Fibroblast of skin of right biceps (primary cell): Measurements from ENCODE around the gene DACT2.
A peak's percentile ranks its signal among the peaks of the same experiment; 100 is the strongest.
"Not testable (repeated sequence)": the region's sequence is repeated elsewhere in the genome, so short reads cannot be mapped to it uniquely, and the experiment has no call there.

Experiments used
- DNase-seq: peaks from one replicate; pipeline ENCODE4 v3.0.0-alpha.2; 2013

DACT2 gene

GRCh38 chr6:168320634-168321033 lies 1.1 kb upstream of the DACT2 start:
- no peak for DNase-seq

DNA sequence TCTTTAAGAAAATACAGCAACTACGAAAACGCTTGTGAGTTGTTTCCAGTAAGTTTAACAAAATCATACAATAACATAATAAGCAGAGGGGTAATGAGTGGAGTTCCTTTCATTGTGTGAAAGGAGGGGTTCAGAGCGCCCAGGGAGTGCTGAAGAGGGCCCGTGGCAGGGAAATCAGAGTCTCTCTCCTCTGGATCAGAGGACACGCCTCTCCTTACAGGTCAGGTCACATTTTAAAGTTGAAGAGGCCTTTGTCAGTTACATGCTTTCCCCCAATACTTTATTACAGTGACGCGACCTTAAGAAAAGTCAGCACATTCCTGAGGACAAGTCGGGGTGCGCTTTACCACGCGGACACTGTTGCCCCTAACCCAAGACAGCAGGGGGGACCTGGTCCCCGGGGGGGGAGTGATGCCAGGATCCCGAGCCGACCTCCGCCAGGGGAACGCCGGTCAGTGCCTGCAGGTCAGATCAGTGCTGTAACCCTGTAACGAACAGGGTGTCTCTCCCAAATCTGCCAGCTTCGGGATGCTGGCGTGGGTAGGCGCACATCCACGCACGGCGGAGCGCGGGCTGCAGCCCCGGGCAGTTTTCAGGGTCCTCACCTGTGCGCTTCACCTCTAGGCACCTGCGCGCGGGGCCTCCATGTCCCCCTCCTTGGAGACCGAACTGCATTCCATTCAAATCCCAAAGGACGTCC lies 848 bp downstream of the DACT2 start:
- DNase-seq = no peak

DNA sequence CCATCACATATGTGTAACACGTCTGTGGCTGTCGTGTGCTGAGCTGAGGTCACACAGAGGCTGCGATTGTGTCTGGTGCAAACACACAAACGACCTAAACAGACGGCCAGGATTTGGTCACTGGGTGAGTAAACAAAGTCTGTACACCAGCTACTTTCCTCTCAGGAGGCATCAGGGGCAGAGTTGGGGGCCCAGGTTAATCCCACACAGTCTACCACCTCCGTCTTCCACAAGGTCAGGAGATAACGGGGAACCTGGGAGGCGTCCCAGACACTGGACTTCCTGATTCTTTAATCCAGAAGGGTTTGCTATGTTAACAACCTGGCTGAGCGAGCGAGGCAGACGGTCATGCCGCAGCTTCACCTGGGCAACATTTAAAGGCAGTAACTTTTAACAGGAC lies 1.5 kb downstream of the DACT2 start:
- DNase-seq = no peak

DNA sequence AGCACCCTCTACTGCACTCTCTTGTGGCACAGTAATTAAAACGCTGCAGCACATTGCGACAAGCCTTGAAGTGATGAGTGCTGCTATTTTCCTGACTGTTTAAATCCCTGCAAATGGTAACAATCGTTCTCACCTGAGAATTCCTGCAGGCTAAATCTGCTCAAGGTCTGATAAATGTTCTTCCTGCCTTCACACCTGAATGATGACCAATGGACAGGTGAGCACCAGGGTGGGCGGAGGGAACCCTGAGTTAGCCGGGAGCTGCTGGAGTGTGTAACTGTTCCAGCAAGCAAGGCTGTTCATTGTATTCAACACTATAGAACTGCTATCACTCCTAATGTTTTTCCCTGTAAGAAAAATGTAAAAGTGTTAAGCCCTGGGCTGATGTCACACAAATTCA lies 4.0 kb downstream of the DACT2 start:
- no peak for DNase-seq

- DNase-seq = peak; percentile 10
These were observed 4.6 kb downstream of the DACT2 start for GRCh38 chr6:168314948-168315347.

- no peak for DNase-seq
These were observed 5.6 kb downstream of the DACT2 start for GRCh38 chr6:168314021-168314420.

GRCh38 chr6:168313431-168314011 lies 6.1 kb downstream of the DACT2 start:
- DNase-seq = no peak

DNA sequence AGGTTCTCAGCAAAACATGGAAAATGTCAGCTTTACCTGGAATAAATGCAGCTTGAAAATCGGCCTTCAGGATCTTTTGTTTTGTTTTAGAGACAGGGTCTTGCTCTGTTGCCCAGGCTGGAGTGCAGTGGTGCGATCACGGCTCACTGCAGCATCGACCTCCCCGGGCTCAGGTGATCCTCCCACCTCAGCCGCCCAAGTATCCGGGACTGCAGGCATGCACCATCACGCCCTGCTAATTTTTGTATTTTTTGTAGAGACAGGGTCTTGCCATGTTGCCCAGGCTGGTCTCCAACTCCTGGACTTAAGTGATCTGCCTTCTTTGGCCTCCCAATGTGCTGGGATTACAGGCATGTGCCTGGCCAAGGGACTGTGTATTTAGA lies 7.5 kb downstream of the DACT2 start:
- DNase-seq = not testable (repeated sequence)

DNA sequence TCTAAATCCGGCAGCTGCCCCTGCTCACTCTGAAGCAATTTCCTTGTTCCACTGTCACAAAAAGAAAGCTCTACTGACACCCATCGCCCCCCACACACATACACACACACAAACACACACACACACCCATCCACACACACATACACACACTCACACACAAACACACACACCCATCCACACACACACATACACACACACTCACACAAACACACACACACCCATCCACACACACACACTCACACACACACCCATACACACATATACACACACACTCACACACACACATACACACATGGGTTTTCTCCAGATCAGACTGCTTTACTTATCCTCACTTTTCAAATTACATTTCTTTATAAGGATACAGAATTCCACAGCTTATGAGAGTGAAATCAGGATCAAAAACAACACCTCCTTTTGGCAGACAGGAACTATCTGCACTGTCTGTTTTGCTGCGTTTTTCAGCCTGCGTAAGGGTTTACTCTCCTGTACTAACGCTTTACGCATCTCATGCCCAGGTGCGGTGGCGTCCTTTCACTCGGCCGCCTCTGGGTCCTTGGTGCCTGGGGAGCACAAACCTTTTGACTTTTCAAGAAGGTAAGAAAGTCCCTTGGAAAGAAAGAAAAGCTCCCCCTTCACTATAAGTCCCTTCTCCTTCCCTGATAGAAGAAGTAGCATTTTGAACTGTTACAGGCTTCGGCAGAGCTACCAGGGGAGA lies 8.0 kb downstream of the DACT2 start:
- no peak for DNase-seq

- DNase-seq = no peak
These were observed 8.6 kb downstream of the DACT2 start for GRCh38 chr6:168310945-168311344.

DNA sequence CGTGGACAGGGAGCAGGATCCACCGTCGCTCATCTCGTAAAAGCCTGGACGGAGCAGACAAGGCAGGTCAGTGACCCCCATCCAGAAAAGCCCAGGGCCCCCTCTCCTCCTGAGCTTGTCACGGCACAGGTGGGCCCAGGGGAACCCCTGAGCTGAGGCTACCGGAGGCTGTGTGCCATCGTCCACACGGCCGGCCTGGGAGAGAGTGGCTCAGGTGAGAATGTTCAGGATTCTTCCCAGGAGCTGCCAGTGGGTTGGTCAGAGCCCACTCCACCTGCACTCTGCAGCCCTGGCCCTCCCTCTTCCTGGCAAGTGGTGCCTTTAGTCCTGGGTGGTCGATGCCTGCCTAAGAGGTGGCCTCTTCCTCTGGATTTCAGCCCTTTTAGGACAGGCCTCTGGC lies 9.2 kb downstream of the DACT2 start:
- DNase-seq = no peak

DNA sequence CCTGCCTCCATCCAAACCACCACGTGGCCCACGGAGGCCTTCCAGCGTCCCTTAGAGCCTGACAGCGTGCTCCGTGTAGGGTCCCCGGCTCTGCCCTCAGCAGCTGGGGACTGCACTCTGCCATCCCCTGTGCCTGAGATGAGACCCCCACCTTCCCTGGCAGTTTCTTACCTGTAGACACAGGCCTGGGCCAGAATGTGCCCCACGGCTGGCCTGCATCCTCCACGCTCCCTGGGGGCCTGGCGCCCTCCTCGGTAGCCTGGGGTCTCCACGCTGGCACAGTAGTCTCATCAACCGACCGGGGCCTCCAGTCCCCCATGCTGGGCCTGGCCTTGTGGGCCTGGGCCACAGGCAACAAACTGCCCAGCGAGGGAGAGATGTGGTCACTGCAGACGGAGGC lies 9.6 kb downstream of the DACT2 start:
- DNase-seq = no peak

DNA sequence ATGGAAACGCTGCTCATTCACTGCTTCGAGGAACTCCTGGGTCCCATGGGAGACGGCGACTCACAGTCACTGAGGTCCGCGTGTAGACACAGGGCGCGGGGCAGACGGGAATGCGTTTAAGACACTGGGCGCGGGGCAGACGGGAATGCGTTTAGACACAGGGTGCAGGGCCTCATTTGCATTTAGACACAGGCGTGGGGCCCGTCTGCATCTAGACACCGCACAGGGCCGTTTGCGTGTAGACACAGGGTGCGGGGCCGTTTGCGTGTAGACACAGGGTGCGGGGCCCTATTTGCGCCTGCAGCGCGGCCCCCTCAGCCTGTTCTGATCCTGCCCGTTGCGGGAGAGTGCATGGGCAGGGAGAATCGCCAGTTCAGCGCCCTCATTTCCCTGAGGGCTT lies 10.4 kb downstream of the DACT2 start:
- DNase-seq = no peak

- DNase-seq = no peak
These were observed 11.0 kb downstream of the DACT2 start for GRCh38 chr6:168308390-168309144.

- DNase-seq = no peak
These were observed 11.9 kb downstream of the DACT2 start for GRCh38 chr6:168307695-168308021.

DNA sequence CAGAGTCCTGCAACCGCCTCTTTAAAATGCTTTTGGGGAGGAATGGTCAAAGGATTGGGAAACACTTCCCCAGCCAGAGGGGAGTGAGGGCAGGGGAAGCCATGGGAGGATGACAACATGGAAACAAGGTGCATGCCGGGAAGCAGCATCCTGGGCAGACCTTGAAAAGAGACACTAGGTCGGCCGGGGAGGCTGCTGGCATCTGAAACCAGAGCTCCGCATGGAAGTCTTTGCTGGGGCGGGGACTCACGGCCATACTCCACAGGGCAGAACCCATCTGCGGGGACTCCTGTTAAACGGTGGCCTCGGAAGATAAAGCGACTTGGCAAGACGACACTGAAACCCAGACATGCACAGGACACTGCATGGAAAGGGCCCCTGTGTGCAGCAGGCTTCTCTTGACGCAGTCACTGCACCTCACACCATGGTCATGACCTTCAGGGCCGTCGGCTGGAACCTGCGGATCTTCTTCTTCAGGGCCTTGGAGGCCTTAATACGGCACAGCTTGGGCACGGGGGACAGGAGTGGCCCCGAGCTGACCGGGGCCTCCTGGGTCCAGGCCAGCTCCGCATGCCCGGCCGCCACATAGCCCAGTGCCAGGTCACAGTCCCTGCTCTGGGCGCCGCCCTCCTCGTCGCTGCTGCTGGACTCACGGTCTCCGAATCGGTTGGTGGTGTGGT lies 12.4 kb downstream of the DACT2 start:
- DNase-seq = no peak

- no peak for DNase-seq
These were observed 13.7 kb downstream of the DACT2 start for GRCh38 chr6:168305863-168306262.

DNA sequence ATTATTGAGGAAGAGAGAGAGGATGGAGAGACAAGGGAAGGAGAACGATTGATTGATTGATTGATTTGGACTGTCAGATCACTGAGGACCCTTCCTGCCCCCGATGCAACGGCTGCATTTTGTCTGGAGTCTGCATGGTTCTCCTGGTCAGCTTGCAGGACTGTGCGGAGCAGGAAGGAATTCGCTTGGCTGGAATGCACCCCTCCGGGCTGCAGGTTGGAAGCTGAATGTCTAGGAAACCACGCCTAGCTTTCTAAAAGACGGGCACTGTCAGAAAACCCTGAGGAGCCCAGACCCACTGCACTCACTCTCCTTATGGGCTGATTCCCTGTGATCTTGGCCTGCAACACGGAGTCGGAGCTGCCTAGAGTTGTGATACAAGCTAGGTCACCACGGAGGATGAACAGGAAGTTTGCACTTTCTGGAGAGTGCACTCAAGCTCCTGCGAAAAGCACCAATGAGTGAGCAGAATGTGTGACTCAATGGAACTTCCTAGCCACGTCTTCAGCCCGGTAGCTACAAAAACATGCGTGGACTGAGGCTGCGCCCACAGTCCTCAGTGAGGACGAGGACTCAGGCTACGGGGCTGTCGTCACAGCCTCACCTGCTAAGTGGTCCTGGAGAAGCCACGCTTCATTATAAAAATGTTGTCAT lies 14.4 kb downstream of the DACT2 start:
- DNase-seq = no peak

DNA sequence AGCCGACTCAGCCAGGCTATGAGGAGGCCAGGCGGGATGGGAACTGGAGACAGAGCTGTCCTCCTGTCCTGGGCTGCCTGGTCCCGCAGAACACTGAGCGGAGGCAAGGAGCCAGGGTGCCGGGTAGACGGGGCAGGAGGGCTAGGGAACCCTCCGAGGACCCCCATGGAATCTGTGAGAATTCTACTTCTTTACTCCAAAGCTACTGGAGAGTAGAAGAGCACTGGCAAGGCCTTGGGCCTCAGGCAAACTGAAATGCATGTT lies 14.9 kb downstream of the DACT2 start:
- no peak for DNase-seq

DNA sequence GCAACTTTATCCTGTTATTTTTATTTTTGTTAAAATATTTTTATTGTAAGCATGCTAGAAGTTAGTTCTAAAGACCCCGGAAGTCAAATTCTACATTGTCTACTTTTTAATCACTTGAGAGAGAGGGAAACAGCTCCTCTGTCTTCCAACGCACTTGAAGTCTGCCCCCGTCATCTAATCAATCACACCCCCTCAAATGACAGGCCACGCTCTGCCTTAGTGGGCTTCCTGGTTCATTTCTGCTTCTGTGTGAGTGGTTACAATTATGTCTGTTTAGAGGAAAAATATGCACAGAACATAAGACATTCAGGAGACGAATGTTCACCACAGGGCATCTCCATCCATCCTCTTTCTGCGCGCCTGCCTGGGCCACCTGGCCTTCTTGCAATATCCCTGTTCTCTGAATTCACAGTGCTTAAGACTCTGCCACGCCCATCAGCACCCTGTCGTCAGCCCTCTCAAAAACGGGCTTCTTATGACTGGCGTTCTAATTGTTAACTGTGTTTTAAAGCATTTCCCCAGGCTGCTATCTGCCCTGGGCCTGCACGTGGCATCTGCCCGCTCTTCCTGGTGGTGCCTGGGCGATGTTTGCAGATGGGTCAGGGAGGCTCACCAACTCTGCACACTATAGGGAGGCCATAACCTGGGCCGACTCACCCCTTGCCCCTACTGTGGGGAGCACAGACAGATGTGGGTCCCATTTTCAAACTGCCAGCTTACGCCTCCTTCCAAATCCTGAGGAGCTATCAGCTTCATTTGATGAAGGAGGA lies 15.4 kb downstream of the DACT2 start:
- DNase-seq = no peak

- DNase-seq = no peak
These were observed 17.0 kb downstream of the DACT2 start for GRCh38 chr6:168302534-168302933.
